Activated naive CD4-positive, alpha-beta T cell treated with anti-CD3 and anti-CD28 coated beads, Interleukin-2, amount 10 ng/mL, durations not matched to agents 7 days and 5 days (primary cell): ENCODE results near the gene FAM135A.
A peak's percentile ranks its signal among the peaks of the same experiment; 100 is the strongest.

Source experiments
- CTCF ChIA-PET: fragments of 350-600 bp; sonication (Branson Sonifier 250); formaldehyde crosslinking; loops from one replicate; lab custom pipeline; 2021; ENCODE audit warnings: antibody characterized with exemption; lab: Charles Lee
- DNase-seq: peaks from one replicate; pipeline ENCODE4 v3.0.0-alpha.2; 2020
- H3K27ac Mint-ChIP-seq: one replicate; pipeline ENCODE4 v1.8.0; 2021; ENCODE audit warnings: mild to moderate bottlenecking, moderate library complexity, mixed read lengths
- H3K27me3 Mint-ChIP-seq: one replicate; pipeline ENCODE4 v1.8.0; 2021; ENCODE audit warnings: mild to moderate bottlenecking, mixed read lengths
- H3K36me3 Mint-ChIP-seq: one replicate; pipeline ENCODE4 v1.8.0; 2021; ENCODE audit warnings: mixed read lengths
- H3K4me1 Mint-ChIP-seq: one replicate; pipeline ENCODE4 v1.8.0; 2021; ENCODE audit warnings: mixed read lengths
- H3K4me3 Mint-ChIP-seq: one replicate; pipeline ENCODE4 v1.8.0; 2021; ENCODE audit warnings: mild to moderate bottlenecking, moderate library complexity, mixed read lengths
- H3K9me3 Mint-ChIP-seq: one replicate; pipeline ENCODE4 v1.8.0; 2021; ENCODE audit warnings: mixed read lengths

Gene FAM135A

DNA sequence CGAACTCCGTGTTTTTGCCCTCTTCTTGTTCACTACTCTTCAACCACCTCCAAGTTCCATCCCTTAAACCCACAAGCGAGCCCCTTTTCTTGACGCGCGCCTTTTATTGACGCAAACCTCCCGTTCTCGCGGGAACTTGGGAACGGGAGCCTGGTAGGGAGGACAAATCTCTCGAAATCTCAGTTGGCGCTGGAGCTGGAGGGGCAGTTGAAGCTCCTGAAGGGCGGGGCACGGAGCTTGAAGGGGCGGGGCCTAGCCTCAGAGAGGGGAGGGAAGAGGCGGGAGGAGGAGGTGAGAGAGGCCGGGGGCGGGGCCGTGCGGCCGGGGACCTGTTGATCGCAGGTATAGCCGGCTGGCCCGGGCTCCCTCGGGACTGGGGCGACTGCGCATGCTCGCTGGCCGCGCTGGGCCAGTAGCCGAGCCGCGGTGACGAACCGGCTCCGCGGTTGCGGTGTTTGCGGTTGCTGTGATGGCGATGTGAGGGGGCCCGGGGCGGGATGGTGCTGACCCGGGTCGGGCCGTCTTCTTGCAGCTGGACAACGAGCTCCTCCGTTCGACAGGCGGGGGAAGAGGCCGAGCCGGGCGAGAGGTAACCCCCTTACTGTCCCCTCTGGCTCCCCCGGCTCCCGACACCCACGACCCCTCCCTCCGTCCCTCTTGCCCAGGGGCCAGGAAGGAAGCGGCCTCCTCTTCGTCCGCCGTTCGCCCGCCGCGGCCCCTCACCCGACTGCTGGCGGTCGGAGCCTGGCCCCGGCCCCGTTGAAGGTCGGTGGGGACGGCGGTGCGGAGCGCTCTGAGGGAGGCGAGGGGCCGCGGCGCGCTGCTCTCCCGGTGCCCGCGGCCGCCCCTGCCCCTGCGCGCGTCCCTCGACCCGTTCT is at the start of gene FAM135A:
Gene FAM135A, plus strand, starts transcription at position 395 of the 878 bp plus-strand sequence. CDS start 14,835 bp downstream, outside the sequence.
- H3K4me1 Mint-ChIP-seq, result peaks cover 25% of the 10 kb centered on the region
- H3K27ac Mint-ChIP-seq, result peak within 1 kb of the TSS; percentile 90
- no peaks in the 10 kb centered on the region for H3K9me3 Mint-ChIP-seq
- DNase-seq, result peak; percentile 98
- peak within 1 kb of the TSS; percentile 92 for H3K4me3 Mint-ChIP-seq
- peaks cover 14% of the 10 kb centered on the region for H3K27me3 Mint-ChIP-seq
- CTCF ChIA-PET, result interaction anchor here (0.7 to 2.3 kb wide), 7 partner anchors 41 to 543 kb away, joined by 3 to 6 read pairs (median 4); no protein-coding TSS in a partner anchor
- H3K36me3 Mint-ChIP-seq, result peaks cover 5% of the 10 kb centered on the region

DNA sequence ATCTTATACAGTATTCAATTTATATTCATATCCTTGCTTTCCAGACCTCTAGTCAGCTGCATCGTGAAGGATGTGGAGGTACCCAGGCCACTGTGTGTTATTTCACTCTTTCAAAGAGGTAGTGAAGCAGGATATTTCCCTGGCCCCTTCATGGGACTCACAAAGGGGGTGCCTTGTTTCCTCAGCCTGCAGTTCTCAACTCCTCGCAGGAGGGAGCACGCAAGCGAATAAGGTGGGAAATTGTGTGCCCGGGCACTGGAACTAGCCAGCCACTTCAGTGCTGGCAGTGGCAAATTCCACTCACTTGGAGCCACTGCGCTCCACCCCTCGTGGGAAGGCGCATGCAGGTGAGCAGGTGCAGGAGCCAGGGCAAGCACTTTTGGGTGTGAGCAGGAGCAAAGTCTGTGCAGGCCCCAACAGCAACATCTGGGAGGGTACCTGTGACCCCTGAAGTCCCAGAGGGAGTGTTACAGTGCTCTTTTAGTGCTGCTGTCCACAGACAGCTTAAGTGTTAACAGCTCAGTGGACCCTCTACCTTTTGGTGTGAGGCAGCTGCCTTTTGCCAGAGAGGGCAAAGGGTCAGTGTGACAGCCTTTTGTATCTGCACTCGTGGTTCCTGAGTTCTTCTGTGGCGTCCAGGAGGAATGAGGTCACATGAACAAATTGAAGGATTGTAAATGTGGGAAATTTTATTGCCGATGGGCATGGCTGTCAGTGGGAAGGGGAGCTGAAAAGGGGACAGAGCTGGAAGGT is 49.4 kb upstream of the FAM135A start:
- DNase-seq, result no peak
- H3K4me3 Mint-ChIP-seq, result no peak overlapping the region
- H3K36me3 Mint-ChIP-seq, result no peaks in the 10 kb centered on the region
- no peaks in the 10 kb centered on the region for H3K9me3 Mint-ChIP-seq
- CTCF ChIA-PET, result interaction anchor here (0.6 to 1.5 kb wide), 2 partner anchors 143 kb away, joined by 3 to 6 read pairs; no protein-coding TSS in a partner anchor
- peaks cover 6% of the 10 kb centered on the region for H3K27me3 Mint-ChIP-seq
- no peak overlapping the region for H3K27ac Mint-ChIP-seq
- no peaks in the 10 kb centered on the region for H3K4me1 Mint-ChIP-seq

DNA sequence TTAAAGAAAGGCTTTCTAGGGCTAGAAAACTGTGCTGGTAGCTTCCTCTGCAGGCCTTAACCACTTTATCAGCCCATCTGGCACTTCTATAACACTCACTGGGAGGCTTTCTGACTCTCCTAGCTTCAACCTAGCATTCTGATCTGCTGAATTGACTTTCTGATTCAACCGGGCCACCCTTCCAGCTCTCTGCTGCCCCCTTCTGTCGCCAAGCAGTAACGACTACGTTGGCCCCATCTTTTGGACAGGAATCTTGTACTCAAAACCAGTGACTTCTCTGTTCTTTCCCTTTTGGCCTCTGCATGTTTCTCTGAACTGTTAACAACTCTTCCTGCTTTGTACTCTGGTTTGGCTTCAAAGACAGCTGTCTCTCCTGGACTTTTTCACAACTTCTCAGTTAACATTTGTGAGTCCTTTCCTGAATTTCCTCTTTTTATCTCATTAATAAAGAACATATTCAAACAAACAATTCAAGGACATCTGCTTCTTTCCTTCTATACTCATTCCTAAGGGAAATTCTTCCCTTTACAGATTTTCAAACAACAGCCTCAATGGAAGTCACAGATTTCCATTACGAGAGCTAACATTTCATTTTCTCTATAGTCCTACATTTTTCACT is 43.9 kb upstream of the FAM135A start:
- Mint-ChIP-seq H3K9me3 (no peaks in the 10 kb centered on the region), H3K27ac (no peak overlapping the region), H3K4me1 (no peaks in the 10 kb centered on the region), H3K36me3 (no peaks in the 10 kb centered on the region), H3K4me3 (no peak overlapping the region), H3K27me3 (peaks cover 7% of the 10 kb centered on the region)
- DNase-seq, result peak; percentile 76
- CTCF ChIA-PET, result interaction anchor here (0.7 to 5.4 kb wide), 22 partner anchors 10 to 644 kb away, joined by 3 to 52 read pairs (median 4); no protein-coding TSS in a partner anchor

DNA sequence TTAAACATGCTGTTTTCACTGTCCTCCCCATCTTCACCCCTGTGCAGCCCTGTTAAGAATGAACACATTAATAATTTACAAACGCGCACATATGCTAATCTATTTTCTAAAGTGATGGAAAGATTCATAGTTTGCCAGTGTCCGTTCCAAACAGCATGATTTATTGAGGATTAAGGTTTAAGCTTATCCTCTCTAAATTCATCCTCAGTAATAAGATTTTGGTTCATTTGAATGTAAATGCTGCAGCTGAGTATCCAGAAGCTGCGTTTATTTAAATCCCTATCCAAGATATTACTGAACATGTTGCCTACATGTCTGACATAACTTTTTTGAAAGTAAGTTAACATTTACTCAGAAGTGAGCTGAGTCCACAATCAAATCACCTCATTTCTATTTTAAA is 42.8 kb upstream of the FAM135A start:
- Mint-ChIP-seq H3K4me1 (no peaks in the 10 kb centered on the region), H3K27me3 (peaks cover 10% of the 10 kb centered on the region), H3K4me3 (no peak overlapping the region), H3K36me3 (no peaks in the 10 kb centered on the region), H3K9me3 (no peaks in the 10 kb centered on the region), H3K27ac (no peak overlapping the region)
- CTCF ChIA-PET, result interaction anchor here (0.7 to 5.4 kb wide), 12 partner anchors 8 to 645 kb away, joined by 3 to 52 read pairs (median 4); no protein-coding TSS in a partner anchor
- DNase-seq, result no peak

DNA sequence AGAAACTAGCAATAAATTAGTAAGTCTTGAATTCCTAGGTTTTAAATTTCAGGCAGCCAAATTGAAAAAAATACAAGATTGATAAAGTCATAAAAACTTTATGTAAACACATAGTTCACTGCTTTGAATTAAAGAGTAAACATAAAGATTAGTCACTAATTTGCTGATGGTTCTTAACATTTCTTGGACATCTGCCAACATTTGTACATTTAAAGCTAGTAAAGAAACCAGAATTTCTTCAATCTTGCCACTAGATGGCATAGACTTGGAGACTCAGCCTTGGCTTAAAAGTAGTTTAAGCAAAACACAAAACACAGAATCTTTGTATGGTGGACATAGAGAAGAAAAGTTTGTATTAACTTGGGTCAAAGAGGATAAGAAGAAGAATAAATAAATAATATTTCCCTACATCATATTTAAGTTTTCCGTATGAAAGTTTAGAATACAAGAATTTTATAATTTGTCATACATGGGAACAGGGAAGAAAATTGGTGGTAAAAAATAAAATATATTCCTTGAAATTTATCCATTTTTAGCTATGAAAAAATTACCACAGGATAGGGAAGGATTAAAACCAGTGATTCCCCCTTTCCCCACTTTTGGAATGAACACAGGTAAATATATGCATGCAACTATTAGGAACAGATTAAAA is 41.7 kb upstream of the FAM135A start:
- DNase-seq, result no peak
- Mint-ChIP-seq H3K27ac (no peak overlapping the region), H3K27me3 (peaks cover 10% of the 10 kb centered on the region), H3K9me3 (no peaks in the 10 kb centered on the region), H3K4me1 (no peaks in the 10 kb centered on the region), H3K4me3 (no peak overlapping the region), H3K36me3 (no peaks in the 10 kb centered on the region)
- CTCF ChIA-PET, result interaction anchor here (0.6 to 5.4 kb wide), 17 partner anchors 8 to 639 kb away, joined by 3 to 52 read pairs (median 4); partner anchors contain the start of gene FAM135A

DNA sequence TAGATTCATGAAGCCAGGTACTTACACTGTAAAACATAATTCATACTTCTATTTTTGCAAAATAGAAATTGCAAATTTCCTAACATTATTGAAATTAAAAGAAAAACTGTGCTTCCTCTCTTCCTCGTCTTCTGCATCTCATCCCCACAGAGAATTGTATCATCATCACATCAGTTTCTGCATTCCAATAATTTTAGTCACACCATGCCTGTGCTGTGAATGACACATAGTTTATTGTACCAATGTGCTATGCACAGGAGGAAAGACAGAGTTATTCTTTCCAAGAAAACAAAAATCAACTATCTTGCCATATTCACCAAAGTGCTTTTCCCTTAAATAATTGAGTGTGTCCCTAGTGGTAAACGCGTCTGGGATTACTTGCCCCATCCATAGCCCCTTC is 38.1 kb upstream of the FAM135A start:
- Mint-ChIP-seq H3K4me3 (no peak overlapping the region), H3K27ac (no peak overlapping the region), H3K9me3 (no peaks in the 10 kb centered on the region), H3K27me3 (peaks cover 4% of the 10 kb centered on the region), H3K4me1 (no peaks in the 10 kb centered on the region), H3K36me3 (no peaks in the 10 kb centered on the region)
- no peak for DNase-seq
- CTCF ChIA-PET, result interaction anchor here (1.3 kb wide), 1 partner anchor 13 kb away, joined by 3 read pairs; no protein-coding TSS in a partner anchor

DNA sequence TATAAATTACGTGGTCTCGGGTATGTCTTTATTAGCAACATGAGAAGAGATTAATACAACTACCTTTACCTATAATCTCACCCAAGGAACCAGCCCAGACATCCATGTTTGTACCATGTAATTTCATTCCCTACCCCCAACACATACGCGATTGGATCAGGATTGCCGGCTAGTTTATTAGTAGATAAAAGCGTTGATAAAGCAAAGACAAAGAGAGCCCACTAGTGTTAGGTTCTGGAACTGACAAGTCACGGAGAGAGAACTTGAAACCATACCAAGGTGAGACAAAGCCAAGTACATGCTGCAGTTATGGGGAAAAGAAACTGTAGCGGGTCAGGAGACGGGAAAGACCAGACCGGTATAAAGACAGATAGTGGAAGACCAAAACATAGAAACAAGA is 37.4 kb upstream of the FAM135A start:
- Mint-ChIP-seq H3K9me3 (no peaks in the 10 kb centered on the region), H3K4me3 (no peak overlapping the region), H3K4me1 (no peaks in the 10 kb centered on the region), H3K27me3 (peaks cover 4% of the 10 kb centered on the region), H3K27ac (no peak overlapping the region), H3K36me3 (no peaks in the 10 kb centered on the region)
- no peak for DNase-seq
- CTCF ChIA-PET, result interaction anchor here (1.3 kb wide), 1 partner anchor 13 kb away, joined by 3 read pairs; no protein-coding TSS in a partner anchor

DNA sequence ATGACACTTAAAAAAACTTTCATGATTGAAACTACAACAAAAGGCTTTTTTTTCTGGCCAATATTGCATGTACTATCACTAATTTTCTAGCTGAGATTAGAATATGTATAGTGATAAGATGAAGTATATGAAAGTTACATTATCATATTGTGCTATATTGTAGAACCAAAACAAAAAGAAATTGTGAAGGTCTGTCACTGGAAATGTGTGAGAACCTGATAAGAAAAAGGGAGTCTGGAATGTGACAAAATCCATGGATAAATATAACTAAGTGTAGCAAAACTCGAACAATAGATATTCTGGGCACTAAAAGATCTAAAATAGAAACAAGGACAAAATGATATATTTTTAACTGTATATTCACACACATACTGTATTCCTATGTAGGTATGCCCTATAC is 36.7 kb upstream of the FAM135A start:
- DNase-seq, result no peak
- Mint-ChIP-seq H3K4me1 (no peaks in the 10 kb centered on the region), H3K27ac (no peak overlapping the region), H3K4me3 (no peak overlapping the region), H3K27me3 (peaks cover 4% of the 10 kb centered on the region), H3K9me3 (no peaks in the 10 kb centered on the region), H3K36me3 (no peaks in the 10 kb centered on the region)
- CTCF ChIA-PET, result no interaction called here

DNA sequence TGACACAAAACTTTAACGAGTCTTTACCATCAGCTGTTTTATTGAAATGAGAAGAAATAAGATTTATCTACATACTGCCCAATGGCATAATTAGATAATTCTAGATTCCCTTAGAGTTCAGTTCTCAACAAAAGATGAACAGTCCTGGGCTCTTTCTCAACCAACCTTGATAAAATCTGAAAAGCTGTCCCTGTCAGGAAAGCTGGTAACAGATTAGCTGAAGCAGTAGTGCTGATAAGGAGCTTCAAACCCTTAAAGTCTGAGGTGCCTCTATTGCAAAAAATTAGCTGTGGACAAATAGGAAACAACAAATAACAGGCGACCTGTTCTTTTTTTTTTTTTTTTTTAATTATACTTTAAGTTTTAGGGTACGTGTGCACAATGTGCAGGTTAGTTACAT is 35.9 kb upstream of the FAM135A start:
- Mint-ChIP-seq H3K4me1 (no peaks in the 10 kb centered on the region), H3K9me3 (no peaks in the 10 kb centered on the region), H3K36me3 (no peaks in the 10 kb centered on the region), H3K27ac (no peak overlapping the region), H3K27me3 (peaks cover 4% of the 10 kb centered on the region), H3K4me3 (no peak overlapping the region)
- CTCF ChIA-PET, result no interaction called here
- DNase-seq, result no peak

DNA sequence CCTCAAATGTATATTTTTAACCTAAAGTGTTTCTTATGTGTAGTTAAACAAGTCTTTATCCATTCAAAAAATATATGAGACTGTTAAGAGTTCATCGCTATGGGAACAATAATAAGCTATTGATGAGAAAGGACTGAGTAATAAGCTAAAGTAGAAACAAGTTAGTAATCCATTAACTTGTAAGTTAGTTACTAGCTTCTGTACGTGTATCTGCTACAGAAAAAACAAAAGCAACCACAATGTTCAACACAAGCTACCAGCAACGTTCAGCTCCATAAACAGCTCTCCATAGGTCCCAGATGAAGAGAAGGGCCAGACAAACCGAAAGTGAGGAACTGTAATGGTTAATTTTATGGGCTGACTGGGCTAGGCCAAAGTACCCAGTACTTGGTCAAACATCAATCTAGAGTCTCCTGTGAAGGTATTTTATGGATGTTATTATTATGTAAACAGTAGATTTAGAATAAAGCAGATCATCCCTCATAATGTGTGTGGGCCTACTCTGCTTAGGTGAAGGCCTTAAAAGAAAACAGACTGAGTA is 33.8 kb upstream of the FAM135A start:
- no peaks in the 10 kb centered on the region for H3K4me1 Mint-ChIP-seq
- H3K9me3 Mint-ChIP-seq, result no peaks in the 10 kb centered on the region
- CTCF ChIA-PET, result interaction anchor here (0.8 to 1.6 kb wide), 4 partner anchors 8 to 69 kb away, joined by 3 to 7 read pairs (median 4); no protein-coding TSS in a partner anchor
- H3K27ac Mint-ChIP-seq, result no peak overlapping the region
- H3K4me3 Mint-ChIP-seq, result no peak overlapping the region
- DNase-seq, result no peak
- H3K36me3 Mint-ChIP-seq, result no peaks in the 10 kb centered on the region
- H3K27me3 Mint-ChIP-seq, result peaks cover 3% of the 10 kb centered on the region

DNA sequence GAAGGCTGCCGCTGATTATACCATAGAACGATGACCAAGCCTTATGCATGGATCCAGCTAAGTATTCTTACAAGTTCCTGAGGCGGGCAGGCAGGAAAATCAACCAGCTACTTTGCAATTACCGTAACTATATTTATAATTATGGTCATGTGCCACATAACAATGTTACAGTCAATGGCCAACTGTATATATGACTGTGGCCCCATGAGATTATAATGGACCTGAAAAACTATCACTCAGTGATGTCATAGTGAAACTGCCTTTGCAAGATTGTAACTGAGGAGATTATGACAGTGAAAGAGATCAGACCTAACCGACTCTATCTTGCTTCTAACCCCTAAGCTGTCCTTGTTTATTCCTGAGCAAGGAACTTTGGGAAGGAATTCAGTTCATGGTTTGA is 33.1 kb upstream of the FAM135A start:
- H3K27me3 Mint-ChIP-seq, result no peaks in the 10 kb centered on the region
- H3K4me1 Mint-ChIP-seq, result no peaks in the 10 kb centered on the region
- no peaks in the 10 kb centered on the region for H3K9me3 Mint-ChIP-seq
- no peaks in the 10 kb centered on the region for H3K36me3 Mint-ChIP-seq
- H3K27ac Mint-ChIP-seq, result no peak overlapping the region
- no peak for DNase-seq
- H3K4me3 Mint-ChIP-seq, result no peak overlapping the region
- CTCF ChIA-PET, result interaction anchor here (0.8 to 1.6 kb wide), 4 partner anchors 9 to 70 kb away, joined by 3 to 7 read pairs (median 4); no protein-coding TSS in a partner anchor

DNA sequence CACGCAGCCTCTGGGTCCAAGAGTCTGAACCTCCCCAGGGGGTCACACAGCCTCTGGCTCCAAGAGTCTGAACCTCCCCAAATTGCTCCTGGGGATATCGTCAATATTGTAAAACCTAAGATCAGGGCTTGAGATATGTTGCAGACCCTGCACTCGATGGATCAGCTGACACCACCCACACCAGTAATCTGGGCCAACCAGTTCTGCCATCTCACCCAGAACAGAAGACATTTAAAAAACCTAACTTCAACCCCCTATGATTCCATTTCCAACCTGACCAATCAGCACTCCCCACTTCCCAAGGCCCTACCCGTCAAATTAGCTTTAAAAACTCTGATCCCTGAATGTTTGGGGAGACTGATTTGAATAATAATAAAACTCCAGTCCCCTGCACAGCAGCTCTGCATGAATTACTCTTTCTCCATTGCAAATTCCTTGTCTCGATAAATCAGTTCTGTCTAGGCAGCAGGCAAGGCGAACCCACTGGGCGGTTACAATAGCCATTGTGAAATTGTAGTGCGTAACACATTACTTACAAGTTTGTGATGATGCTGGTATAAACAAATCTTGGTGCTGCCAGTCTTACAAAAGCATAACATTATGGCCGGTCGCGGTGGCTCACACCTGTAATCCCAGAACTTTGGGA is 32.4 kb upstream of the FAM135A start:
- H3K27ac Mint-ChIP-seq, result no peak overlapping the region

More for the DNA sequence above, 32.4 kb upstream of the FAM135A start:
- Mint-ChIP-seq H3K27me3 (no peaks in the 10 kb centered on the region), H3K36me3 (no peaks in the 10 kb centered on the region), H3K4me3 (no peak overlapping the region), H3K9me3 (no peaks in the 10 kb centered on the region), H3K4me1 (no peaks in the 10 kb centered on the region)
- no peak for DNase-seq
- CTCF ChIA-PET, result interaction anchor here (0.7 to 1.4 kb wide), 3 partner anchors 10 to 227 kb away, joined by 4 to 5 read pairs (median 4); no protein-coding TSS in a partner anchor
